HCEC 1CT (cell line): ENCODE results near the gene CFAP73.
"Not testable (repeated sequence)": the region's sequence is repeated elsewhere in the genome, so short reads cannot be mapped to it uniquely, and the experiment has no call there.

Experiments used
- DNase-seq: peaks from one replicate; pipeline ENCODE4 v3.0.0-alpha.2; 2017

The CFAP73 gene

GRCh38 chr12:113120670-113121370, 28.7 kb upstream of the CFAP73 start:
- DNase-seq, result peak; percentile 19

- no peak for DNase-seq
Observed at GRCh38 chr12:113127791-113128199, 21.7 kb upstream of the CFAP73 start.

- DNase-seq, result no peak
Observed at GRCh38 chr12:113128802-113129663, 20.5 kb upstream of the CFAP73 start.

GRCh38 chr12:113129664-113130456, 19.7 kb upstream of the CFAP73 start:
- DNase-seq, result no peak

- DNase-seq, result no peak
Observed at GRCh38 chr12:113130457-113131135, 18.9 kb upstream of the CFAP73 start.

- DNase-seq, result peak; percentile 24
Observed at GRCh38 chr12:113131556-113131955, 18.0 kb upstream of the CFAP73 start.

- DNase-seq, result no peak
Observed at GRCh38 chr12:113133036-113133435, 16.5 kb upstream of the CFAP73 start.

GRCh38 chr12:113133666-113134065, 15.9 kb upstream of the CFAP73 start:
- DNase-seq, result no peak

GRCh38 chr12:113134071-113134470, 15.5 kb upstream of the CFAP73 start:
- DNase-seq, result no peak

- no peak for DNase-seq
Observed at GRCh38 chr12:113134521-113134951, 15.0 kb upstream of the CFAP73 start.

- no peak for DNase-seq
Observed at GRCh38 chr12:113135178-113136127, 14.1 kb upstream of the CFAP73 start, which contains the start of gene RASAL1. Gene RASAL1, minus strand, starts transcription at chr12:113135761. Its CDS starts 299 bp downstream, at chr12:113135462.

GRCh38 chr12:113136128-113136989, 13.2 kb upstream of the CFAP73 start:
- DNase-seq, result no peak

- DNase-seq, result no peak
Observed at GRCh38 chr12:113136990-113137511, 12.5 kb upstream of the CFAP73 start.

GRCh38 chr12:113137861-113138783, 11.4 kb upstream of the CFAP73 start:
- no peak for DNase-seq

- DNase-seq, result no peak
Observed at GRCh38 chr12:113138826-113139225, 10.7 kb upstream of the CFAP73 start.

- DNase-seq, result no peak
Observed at GRCh38 chr12:113140706-113141105, 8.8 kb upstream of the CFAP73 start.

GRCh38 chr12:113141716-113142115, 7.8 kb upstream of the CFAP73 start:
- not testable (repeated sequence) for DNase-seq

- no peak for DNase-seq
Observed at GRCh38 chr12:113142173-113142885, 7.2 kb upstream of the CFAP73 start.
